Endothelial cell of umbilical vein (primary cell): ENCODE data around the gene CDC5L. TPM values are rescaled to one million over a fixed set of nuclear protein-coding genes. Genes with fewer than 3 reads are reported as not detected.

Experiments used
- BruUV-seq: library from RNA; stranded (reverse); fragments of 400-500 nt; replicated peaks from 2 replicates; lab custom pipeline; 2021; lab: Mats Ljungman, UMichigan
- CTCF ChIA-PET: fragments of 300-600, 350-600 bp; sonication (Branson Sonifier 250); formaldehyde crosslinking; loops from one replicate; lab custom pipeline; 2021; ENCODE audit warnings: antibody characterized with exemption, inconsistent platforms; lab: Charles Lee
- POLR2A ChIA-PET: fragments of 300-600, 350-600 bp; sonication (Branson Sonifier 250); formaldehyde crosslinking; loops from one replicate; lab custom pipeline; 2021; ENCODE audit warnings: antibody characterized with exemption, inconsistent platforms; lab: Charles Lee
- DNase-seq: peaks from one replicate; pipeline ENCODE4 v3.0.0-alpha.2; 2011; ENCODE audit warnings: low read depth, low spot score
- FAIRE-seq: peaks from 2 replicates; lab custom pipeline; 2011; peaks lifted over from hg19 to GRCh38; lab: Jason Lieb, UNC
- H2AFZ ChIP-seq: 2 replicates; pipeline ENCODE4 v1.6.0; 2012; ENCODE audit warnings: low read depth, low read length, control low read depth, inconsistent platforms
- H3K27ac ChIP-seq: 2 replicates; pipeline ENCODE4 v1.5.1; 2011; ENCODE audit warnings: low read depth, mild to moderate bottlenecking, control low read depth, low read length, moderate library complexity; ENCODE audit not compliant: insufficient read depth
- H3K27me3 ChIP-seq, 2 experiments: 2 replicates each; pipeline versions ENCODE4 v1.6.0 to v1.6.1; 2011; ENCODE audit warnings: low read length in 2 of 2, mixed read lengths in 1 of 2; ENCODE audit not compliant: control insufficient read depth in 2 of 2, insufficient read depth in 2 of 2
- H3K36me3 ChIP-seq, 2 experiments: 2 replicates in 1 of 2; 3 replicates in 1 of 2; pipeline ENCODE4 v1.5.1; 2011; ENCODE audit warnings: low read length in 2 of 2, mild to moderate bottlenecking in 1 of 2, moderate library complexity in 1 of 2; ENCODE audit not compliant: control insufficient read depth in 2 of 2, insufficient read depth in 2 of 2; ENCODE audit errors: extremely low read depth in 1 of 2
- H3K4me1 ChIP-seq: 3 replicates; pipeline ENCODE4 v1.5.1; 2011; ENCODE audit warnings: mild to moderate bottlenecking, low read length; ENCODE audit not compliant: control insufficient read depth, insufficient read depth; ENCODE audit errors: extremely low read depth
- H3K4me2 ChIP-seq: 2 replicates; pipeline ENCODE4 v1.6.1; 2011; ENCODE audit warnings: low read length, control low read depth, mixed read lengths; ENCODE audit not compliant: insufficient read depth
- H3K4me3 ChIP-seq, 3 experiments: fragments of 200-600 bp in 1 of 3; sonication (generic), shearing (Covaris generic) in 1 of 3; replicated peaks in 1 of 3; 2 replicates each; pipeline ENCODE4 v1.5.1; 2011 to 2016; ENCODE audit warnings: control low read depth in 3 of 3, low read length in 3 of 3, mild to moderate bottlenecking in 2 of 3, inconsistent platforms in 1 of 3, low read depth in 1 of 3, moderate library complexity in 1 of 3; ENCODE audit not compliant: insufficient read depth in 1 of 3
- H3K79me2 ChIP-seq: 2 replicates; pipeline ENCODE4 v1.6.0; 2012; ENCODE audit warnings: low read length, inconsistent platforms; ENCODE audit not compliant: control insufficient read depth, insufficient read depth
- H3K9ac ChIP-seq: replicated peaks from 2 replicates; pipeline ENCODE3; 2011; ENCODE audit warnings: low read length, control low read depth; ENCODE audit not compliant: insufficient read depth; ENCODE audit errors: extremely low read depth
- H3K9me1 ChIP-seq: replicated peaks from 3 replicates; pipeline ENCODE4 v1.6.0; 2011; ENCODE audit warnings: mild to moderate bottlenecking, low read length; ENCODE audit not compliant: control insufficient read depth, insufficient read depth; ENCODE audit errors: extremely low read depth
- H3K9me3 ChIP-seq: replicated peaks from 2 replicates; pipeline ENCODE4 v1.5.1; 2012; ENCODE audit warnings: low read length, inconsistent platforms; ENCODE audit not compliant: control insufficient read depth, insufficient read depth
- H4K20me1 ChIP-seq: replicated peaks from 2 replicates; pipeline ENCODE3; 2011; ENCODE audit warnings: mild to moderate bottlenecking, low read length; ENCODE audit not compliant: control insufficient read depth, insufficient read depth; ENCODE audit errors: extremely low read depth
- EZH2 ChIP-seq: IDR thresholded peaks from 2 replicates; pipeline ENCODE4 v1.6.1; 2012; ENCODE audit warnings: borderline replicate concordance, low read depth, mild to moderate bottlenecking, moderate library complexity, low read length, inconsistent platforms; ENCODE audit not compliant: severe bottlenecking
- FOS ChIP-seq: IDR thresholded peaks from 2 replicates; pipeline ENCODE4 v1.6.1; 2011; ENCODE audit warnings: mild to moderate bottlenecking, low read length, moderate library complexity, borderline replicate concordance; ENCODE audit not compliant: insufficient read depth
- GATA2 ChIP-seq: IDR thresholded peaks from 2 replicates; pipeline ENCODE4 v1.7.0; 2011; ENCODE audit warnings: low read depth, mild to moderate bottlenecking, moderate library complexity, mixed read lengths, low read length; ENCODE audit not compliant: insufficient read length, insufficient read depth
- JUN ChIP-seq: IDR thresholded peaks from 2 replicates; pipeline ENCODE4 v1.6.1; 2011; ENCODE audit warnings: borderline replicate concordance, low read depth; ENCODE audit not compliant: insufficient read length, insufficient read depth
- MAX ChIP-seq: IDR thresholded peaks from 2 replicates; pipeline ENCODE4 v1.6.1; 2011; ENCODE audit not compliant: insufficient read depth, insufficient read length
- MYC ChIP-seq: IDR thresholded peaks from one replicate; pipeline ENCODE4 v1.6.1; 2011; ENCODE audit warnings: mild to moderate bottlenecking, low read depth, low read length
- POLR2A ChIP-seq: IDR thresholded peaks from 2 replicates; pipeline ENCODE4 v1.6.1; 2012; ENCODE audit warnings: low read depth, mild to moderate bottlenecking, control low read depth, low read length
- POLR2AphosphoS5 ChIP-seq: IDR thresholded peaks from 2 replicates; pipeline ENCODE4 v1.6.1; 2012; ENCODE audit warnings: low read depth, mild to moderate bottlenecking, control low read depth, low read length, moderate library complexity; ENCODE audit not compliant: insufficient read depth
- dilution Hi-C: fragments of 300-500 bp; cut with MboI; formaldehyde crosslinking; loops from one replicate; pipeline ENCODE4 v1.15.0; 2019; ENCODE audit warnings: low sequenced_read_pairs; ENCODE audit not compliant: extremely low pct_ligation_motif_present
- intact Hi-C: fragments of 100-400 bp; cut with micrococcal nuclease; formaldehyde crosslinking; loops from one replicate; pipeline ENCODE4 v1.10.0; 2022
- polyA plus RNA-seq, 4 experiments: library from polyadenylated mRNA; depleted of rRNA in 3 of 4; stranded (reverse) in 3 of 4; unstranded in 1 of 4; fragments of >200 nt; gene quantifications; 2 replicates each; pipeline versions ENCODE4 v1.2.1 to v1.2.3, GENCODE V29; 2011 to 2012; ENCODE audit warnings: missing spikeins in 1 of 4
- total RNA-seq: library from RNA; stranded (reverse); gene quantifications from 2 replicates; pipeline ENCODE4 v1.2.3, GENCODE V29; 2021
- TF ChIP-seq, protein P1 (sequence below), 2 donors: IDR thresholded peaks; 1 replicate in 1 of 2; 2 replicates in 1 of 2; pipeline ENCODE4 v1.5.1; 2011; ENCODE audit warnings: low read length in 2 of 2, mild to moderate bottlenecking in 2 of 2, moderate library complexity in 2 of 2, control low read depth in 1 of 2, inconsistent platforms in 1 of 2, low read depth in 1 of 2; ENCODE audit not compliant: insufficient read depth in 1 of 2; ENCODE audit errors: extremely low read depth in 1 of 2

The CDC5L gene
- total and polyA plus RNA-seq, 2 donors (not counting 3 experiments of a cell fraction or from before 2014, with no cell fraction given), result 6.9 to 24.6 TPM

DNA sequence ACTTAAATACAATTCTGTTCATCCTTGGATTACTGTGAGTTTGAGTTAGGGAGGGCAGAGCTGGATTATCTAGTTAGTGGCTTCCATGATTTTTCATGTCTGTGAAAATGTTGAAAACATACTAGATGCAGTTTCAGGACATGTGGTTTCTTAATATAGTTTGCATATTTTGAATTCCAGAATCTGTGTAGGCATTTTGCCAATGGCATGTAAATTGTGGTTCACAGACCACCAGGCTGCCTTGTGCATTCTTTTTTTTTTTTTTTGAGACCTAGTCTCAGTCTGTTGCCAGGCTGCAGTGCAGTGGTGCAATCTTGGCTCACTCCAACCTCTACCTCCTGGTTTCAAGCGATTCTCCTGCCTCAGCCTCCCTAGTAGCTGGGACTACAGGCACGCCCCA lies 42.8 kb downstream of the CDC5L start:
- H3K9me3 ChIP-seq, result no peaks in the 10 kb centered on the region
- FAIRE-seq (no peak), DNase-seq (no peak)
- TF ChIP-seq EZH2 (no peak), MYC (no peak), JUN (no peak), GATA2 (no peak), MAX (no peak), POLR2A (no peak), FOS (no peak), POLR2AphosphoS5 (no peak)
- TF ChIP-seq, protein P1, sequence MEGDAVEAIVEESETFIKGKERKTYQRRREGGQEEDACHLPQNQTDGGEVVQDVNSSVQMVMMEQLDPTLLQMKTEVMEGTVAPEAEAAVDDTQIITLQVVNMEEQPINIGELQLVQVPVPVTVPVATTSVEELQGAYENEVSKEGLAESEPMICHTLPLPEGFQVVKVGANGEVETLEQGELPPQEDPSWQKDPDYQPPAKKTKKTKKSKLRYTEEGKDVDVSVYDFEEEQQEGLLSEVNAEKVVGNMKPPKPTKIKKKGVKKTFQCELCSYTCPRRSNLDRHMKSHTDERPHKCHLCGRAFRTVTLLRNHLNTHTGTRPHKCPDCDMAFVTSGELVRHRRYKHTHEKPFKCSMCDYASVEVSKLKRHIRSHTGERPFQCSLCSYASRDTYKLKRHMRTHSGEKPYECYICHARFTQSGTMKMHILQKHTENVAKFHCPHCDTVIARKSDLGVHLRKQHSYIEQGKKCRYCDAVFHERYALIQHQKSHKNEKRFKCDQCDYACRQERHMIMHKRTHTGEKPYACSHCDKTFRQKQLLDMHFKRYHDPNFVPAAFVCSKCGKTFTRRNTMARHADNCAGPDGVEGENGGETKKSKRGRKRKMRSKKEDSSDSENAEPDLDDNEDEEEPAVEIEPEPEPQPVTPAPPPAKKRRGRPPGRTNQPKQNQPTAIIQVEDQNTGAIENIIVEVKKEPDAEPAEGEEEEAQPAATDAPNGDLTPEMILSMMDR (IDR thresholded peaks at IDR 0.05; ENCODE audit: extremely low read depth in 1 of 2, insufficient read depth in 1 of 2, low read depth in 1 of 2, low read length in 2 of 2), result no peak
- no peak overlapping the region for H3K27ac ChIP-seq
- CTCF ChIA-PET, result interaction anchor here (1.6 to 8.6 kb wide), 3 partner anchors 25 to 45 kb away, joined by 5 to 110 read pairs (median 6); no protein-coding TSS in a partner anchor
- no peaks in the 10 kb centered on the region for H3K27me3 ChIP-seq
- no peak overlapping the region for H3K4me3 ChIP-seq
- BruUV-seq, result no TSS peak
- H3K36me3 ChIP-seq, result peaks cover 3 to 6% of the 10 kb centered on the region in 2 experiments
- no peak overlapping the region for H2AFZ ChIP-seq
- intact Hi-C loops, result no loop called here
- POLR2A ChIA-PET, result interaction anchor here (0.7 kb wide), 1 partner anchor 83 kb away, joined by 5 read pairs; no protein-coding TSS in a partner anchor
- no peak overlapping the region for H3K9ac ChIP-seq
- no peaks in the 10 kb centered on the region for H3K4me1 ChIP-seq
- dilution Hi-C loops, result no loop called here
- no peak overlapping the region for H3K4me2 ChIP-seq
- H3K79me2 ChIP-seq, result peaks cover 4% of the 10 kb centered on the region
- no peaks in the 10 kb centered on the region for H3K9me1 ChIP-seq
- no peaks in the 10 kb centered on the region for H4K20me1 ChIP-seq
